Natural killer cell (primary cell): ENCODE results near the gene PIKFYVE. TPM values are rescaled to one million over a fixed set of nuclear protein-coding genes. Genes with fewer than 3 reads are reported as not detected.

Experiments used
- ATAC-seq, 3 donors: fragments of 150-1000 bp in 2 of 3; fragments of 200-7000 bp in 1 of 3; cut with Tn5 transposase; 1 replicate in 1 of 3; 2 replicates in 2 of 3; pipeline ENCODE4 v1.10.0; 2021; ENCODE audit warnings: mild to moderate bottlenecking in 2 of 3, moderate library complexity in 2 of 3
- DNase-seq, 2 donors: peaks; one replicate each; pipeline versions ENCODE4 v3.0.0 to v3.0.0-alpha.2; 2013 to 2021; ENCODE audit warnings: mixed read lengths in 1 of 2
- H3K27ac ChIP-seq: one replicate; pipeline ENCODE4 v1.5.1; 2013; ENCODE audit warnings: mild to moderate bottlenecking, low read length
- H3K27me3 ChIP-seq: one replicate; pipeline ENCODE4 v1.6.1; 2013; ENCODE audit warnings: low read length; ENCODE audit not compliant: control insufficient read depth, insufficient read depth
- H3K36me3 ChIP-seq: one replicate; pipeline ENCODE4 v1.6.1; 2013; ENCODE audit warnings: low read length; ENCODE audit not compliant: control insufficient read depth, insufficient read depth
- H3K4me1 ChIP-seq: one replicate; pipeline ENCODE4 v1.6.1; 2013; ENCODE audit warnings: low read length; ENCODE audit not compliant: control insufficient read depth, insufficient read depth
- H3K4me3 ChIP-seq: one replicate; pipeline ENCODE4 v1.5.1; 2013; ENCODE audit warnings: low read length
- H3K9me3 ChIP-seq: one replicate; pipeline ENCODE4 v1.6.1; 2013; ENCODE audit warnings: low read length; ENCODE audit not compliant: control insufficient read depth, insufficient read depth
- H3K27ac Mint-ChIP-seq, 2 donors: one replicate each; pipeline ENCODE4 v1.8.0; 2022; ENCODE audit warnings: mild to moderate bottlenecking in 2 of 2, mixed read lengths in 2 of 2, moderate library complexity in 1 of 2
- H3K27me3 Mint-ChIP-seq, 2 donors: one replicate each; pipeline ENCODE4 v1.8.0; 2022; ENCODE audit warnings: low read depth in 2 of 2, mixed read lengths in 2 of 2
- H3K36me3 Mint-ChIP-seq: one replicate; pipeline ENCODE4 v1.8.0; 2022; ENCODE audit warnings: mixed read lengths
- H3K4me1 Mint-ChIP-seq, 2 donors: one replicate each; pipeline ENCODE4 v1.8.0; 2022; ENCODE audit warnings: mixed read lengths in 2 of 2
- H3K4me3 Mint-ChIP-seq: one replicate; pipeline ENCODE4 v1.8.0; 2022; ENCODE audit warnings: mild to moderate bottlenecking, moderate library complexity, mixed read lengths
- H3K9me3 Mint-ChIP-seq, 2 donors: one replicate each; pipeline ENCODE4 v1.8.0; 2022; ENCODE audit warnings: mixed read lengths in 2 of 2
- CTCF ChIP-seq: fragments of 200-600 bp; IDR thresholded peaks from one replicate; pipeline ENCODE4 v1.8.0; 2022; ENCODE audit warnings: antibody characterized with exemption
- WGBS: methylation state at CpG from one replicate; pipeline ENCODE4 v1.1.7; 2013; ENCODE audit warnings: missing lambda C conversion rate; ENCODE audit not compliant: insufficient coverage; 5-methylcytosine and 5-hydroxymethylcytosine counted together
- intact Hi-C: fragments of 100-400 bp; cut with micrococcal nuclease; formaldehyde crosslinking; loops from one replicate; pipeline ENCODE4 v1.14.2; 2022
- total RNA-seq, 4 donors: library from RNA; stranded (reverse); fragments of 120-200 nt in 1 of 4; gene quantifications; one replicate each; pipeline versions ENCODE4 v1.2.3 to v1.2.4, GENCODE V29; 2013 to 2022

Gene PIKFYVE
- total RNA-seq, 3 donors from 2014 or later (not counting 1 experiment from before 2014, with no cell fraction given), result 38.9 to 48.7 (median 39.2) TPM

- Mint-ChIP-seq H3K9me3 (no peaks in the 10 kb centered on the region), H3K27me3 (no peaks in the 10 kb centered on the region), H3K4me1 (peaks cover 24 to 25% of the 10 kb centered on the region in 2 donors), H3K4me3 (no peak overlapping the region), H3K27ac (no peak overlapping the region), H3K36me3 (peaks cover 24% of the 10 kb centered on the region)
- no peak for DNase-seq
- 79% methylated on average over 2 of the region's 2 CpGs for WGBS
- intact Hi-C loops, result no loop called here
- no peak for ATAC-seq
- Histone ChIP-seq H3K36me3 (peaks cover 55% of the 10 kb centered on the region), H3K4me3 (no peak overlapping the region), H3K4me1 (peaks cover 15% of the 10 kb centered on the region), H3K27me3 (no peaks in the 10 kb centered on the region), H3K9me3 (no peaks in the 10 kb centered on the region), H3K27ac (no peak overlapping the region)
- TF ChIP-seq CTCF, result no peak
Measured at GRCh38 chr2:208250388-208250787, 15.7 kb upstream of the PIKFYVE start.

GRCh38 chr2:208251098-208251497 is 15.0 kb upstream of the PIKFYVE start:
- no peaks in the 10 kb centered on the region for H3K9me3 Mint-ChIP-seq
- ATAC-seq (no peak), DNase-seq (no peak)
- no peak overlapping the region for H3K4me3 Mint-ChIP-seq
- intact Hi-C loops, result no loop called here
- H3K4me3 ChIP-seq, result no peak overlapping the region
- H3K27ac Mint-ChIP-seq, result no peak overlapping the region
- no peaks in the 10 kb centered on the region for H3K9me3 ChIP-seq
- 98% methylated on average over 4 of the region's 4 CpGs for WGBS
- H3K4me1 ChIP-seq, result peaks cover 20% of the 10 kb centered on the region
- no peaks in the 10 kb centered on the region for H3K27me3 Mint-ChIP-seq
- H3K27ac ChIP-seq, result no peak overlapping the region
- H3K4me1 Mint-ChIP-seq, result peaks cover 30 to 32% of the 10 kb centered on the region in 2 donors
- no peak for TF ChIP-seq CTCF
- peaks cover 49% of the 10 kb centered on the region for H3K36me3 ChIP-seq
- H3K36me3 Mint-ChIP-seq, result peaks cover 24% of the 10 kb centered on the region
- H3K27me3 ChIP-seq, result no peaks in the 10 kb centered on the region

GRCh38 chr2:208252716-208253492 is 13.2 kb upstream of the PIKFYVE start:
- H3K27ac Mint-ChIP-seq, result peak overlapping the region; percentile 64 to 86
- H3K4me3 ChIP-seq, result no peak overlapping the region
- peaks cover 36% of the 10 kb centered on the region for H3K36me3 ChIP-seq
- H3K27me3 ChIP-seq, result no peaks in the 10 kb centered on the region
- no peaks in the 10 kb centered on the region for H3K9me3 Mint-ChIP-seq
- no peak overlapping the region for H3K27ac ChIP-seq
- H3K4me3 Mint-ChIP-seq, result peak overlapping the region; percentile 98
- H3K9me3 ChIP-seq, result no peaks in the 10 kb centered on the region
- H3K36me3 Mint-ChIP-seq, result peaks cover 14% of the 10 kb centered on the region
- no peaks in the 10 kb centered on the region for H3K27me3 Mint-ChIP-seq
- 100% methylated on average over 1 of the region's 3 CpGs for WGBS
- H3K4me1 Mint-ChIP-seq, result peaks cover 30 to 32% of the 10 kb centered on the region in 2 donors
- no peak for TF ChIP-seq CTCF
- ATAC-seq, result no peak
- DNase-seq, result no peak
- peaks cover 20% of the 10 kb centered on the region for H3K4me1 ChIP-seq
- intact Hi-C loops, result no loop called here
